GM12878 (cell line): ENCODE results near the gene MYB. TPM values are rescaled to one million over a fixed set of nuclear protein-coding genes. Genes with fewer than 3 reads are reported as not detected.

Experiments used
- ATAC-seq: fragments of 200-7000 bp; cut with Tn5 transposase; 3 replicates; pipeline ENCODE4 v1.9.1; 2020; ENCODE audit warnings: mild to moderate bottlenecking, moderate library complexity
- BruUV-seq: library from RNA; stranded (reverse); fragments of 400-500 nt; replicated peaks from 2 replicates; lab custom pipeline; 2021; lab: Mats Ljungman, UMichigan
- CTCF ChIA-PET: fragments of 300-600 bp; sonication (Branson Sonifier 250); formaldehyde crosslinking; extraction: SDS; loops from one replicate; lab custom pipeline; 2021; ENCODE audit warnings: inconsistent platforms; lab: Yijun Ruan, JAX
- POLR2A ChIA-PET: fragments of 350-600 bp; formaldehyde crosslinking; extraction: SDS; loops from one replicate; lab custom pipeline; 2021; ENCODE audit warnings: inconsistent platforms; lab: Charles Lee
- RAD21 ChIA-PET: fragments of 300-600 bp; sonication (Branson Sonifier 250); formaldehyde crosslinking; loops from one replicate; lab custom pipeline; 2023; ENCODE audit warnings: antibody characterized with exemption; ENCODE audit not compliant: unreplicated experiment; lab: Charles Lee
- SMC1A ChIA-PET: fragments of 300-600 bp; sonication (Branson Sonifier 250); formaldehyde crosslinking; loops from one replicate; lab custom pipeline; 2023; ENCODE audit not compliant: unreplicated experiment, uncharacterized antibody; lab: Charles Lee
- DNase-seq: peaks from one replicate; pipeline ENCODE4 v3.0.0-alpha.2; 2011; ENCODE audit warnings: low read depth, low spot score
- FAIRE-seq: peaks from 3 replicates; lab custom pipeline; 2011; peaks lifted over from hg19 to GRCh38; lab: Jason Lieb, UNC
- H2AFZ ChIP-seq: 2 replicates; pipeline ENCODE4 v1.6.0; 2011; ENCODE audit warnings: low read depth, low read length, control low read depth; ENCODE audit not compliant: control insufficient read depth
- H3K27ac ChIP-seq: 2 replicates; pipeline ENCODE4 v1.5.1; 2011; ENCODE audit warnings: control low read depth; ENCODE audit not compliant: control insufficient read depth, insufficient read depth
- H3K27me3 ChIP-seq, 2 experiments: replicated peaks in 1 of 2; 2 replicates each; pipeline versions ENCODE4 v1.6.0 to v1.6.1; 2011; ENCODE audit warnings: low read length in 1 of 2; ENCODE audit not compliant: control insufficient read depth in 2 of 2, insufficient read depth in 2 of 2
- H3K36me3 ChIP-seq, 2 experiments: 2 replicates each; pipeline ENCODE4 v1.5.1; 2011; ENCODE audit warnings: low read length in 1 of 2; ENCODE audit not compliant: control insufficient read depth in 2 of 2, insufficient read depth in 2 of 2
- H3K4me1 ChIP-seq: 2 replicates; pipeline ENCODE4 v1.6.1; 2011; ENCODE audit warnings: mild to moderate bottlenecking, low read length, moderate library complexity, mixed read lengths; ENCODE audit not compliant: control insufficient read depth, insufficient read depth
- H3K4me2 ChIP-seq: 2 replicates; pipeline ENCODE4 v1.6.0; 2011; ENCODE audit warnings: control low read depth; ENCODE audit not compliant: control insufficient read depth, insufficient read depth
- H3K4me3 ChIP-seq: fragments of 200-600 bp; sonication (generic); 2 replicates; pipeline ENCODE4 v1.5.1; 2016
- H3K79me2 ChIP-seq: 2 replicates; pipeline ENCODE4 v1.6.0; 2011; ENCODE audit warnings: low read length; ENCODE audit not compliant: control insufficient read depth, insufficient read depth
- H3K9ac ChIP-seq: 2 replicates; pipeline ENCODE4 v1.8.0; 2011; ENCODE audit warnings: low read length, control low read depth, mixed read lengths; ENCODE audit not compliant: control insufficient read depth, insufficient read depth
- H3K9me3 ChIP-seq: replicated peaks from 3 replicates; pipeline ENCODE4 v1.5.1; 2011; ENCODE audit warnings: mild to moderate bottlenecking, low read length; ENCODE audit not compliant: control insufficient read depth, insufficient read depth
- H4K20me1 ChIP-seq: 2 replicates; pipeline ENCODE4 v1.6.0; 2011; ENCODE audit not compliant: control insufficient read depth, insufficient read depth
- BACH1 ChIP-seq: fragments of 450-650 bp; IDR thresholded peaks from 2 replicates; pipeline ENCODE4 v1.6.1; 2017; ENCODE audit warnings: mild to moderate bottlenecking, borderline replicate concordance
- BCL11A ChIP-seq: IDR thresholded peaks from 2 replicates; pipeline ENCODE4 v1.6.1; 2011; ENCODE audit warnings: low read depth, low read length
- CREB1 ChIP-seq: IDR thresholded peaks from 2 replicates; pipeline ENCODE4 v1.6.1; 2012; ENCODE audit warnings: low read depth, mild to moderate bottlenecking, inconsistent platforms
- EED ChIP-seq: sonication (generic); IDR thresholded peaks from 2 replicates; pipeline ENCODE4 v1.6.1; 2016; ENCODE audit warnings: antibody characterized with exemption, low read depth
- ETV6 ChIP-seq, 2 experiments: fragments of 450-650 bp in 1 of 2; IDR thresholded peaks in 1 of 2; conservative IDR thresholded peaks in 1 of 2; 2 replicates each; pipeline ENCODE4 v1.6.1; 2014; ENCODE audit warnings: antibody characterized with exemption in 1 of 2, borderline replicate concordance in 1 of 2, low read depth in 1 of 2, mild to moderate bottlenecking in 1 of 2, moderate library complexity in 1 of 2
- IKZF1 ChIP-seq: fragments of 450-650 bp; conservative IDR thresholded peaks from 2 replicates; pipeline ENCODE4 v1.6.1; 2017; ENCODE audit warnings: antibody characterized with exemption, mild to moderate bottlenecking
- MTA2 ChIP-seq: fragments of 450-650 bp; IDR thresholded peaks from 2 replicates; pipeline ENCODE4 v1.6.1; 2016; ENCODE audit warnings: low read depth, mild to moderate bottlenecking, moderate library complexity
- SIN3A ChIP-seq: IDR thresholded peaks from 2 replicates; pipeline ENCODE4 v1.6.1; 2012; ENCODE audit warnings: low read depth, low read length, improper control_type of control experiment
- SRF ChIP-seq, 2 experiments: IDR thresholded peaks; 2 replicates each; pipeline ENCODE4 v1.6.1; 2011; ENCODE audit warnings: low read depth in 2 of 2, low read length in 2 of 2, mild to moderate bottlenecking in 1 of 2, moderate library complexity in 1 of 2
- TCF12 ChIP-seq: IDR thresholded peaks from 2 replicates; pipeline ENCODE4 v1.6.1; 2011; ENCODE audit warnings: low read depth, mild to moderate bottlenecking, low read length
- YBX1 ChIP-seq: fragments of 450-650 bp; IDR thresholded peaks from 2 replicates; pipeline ENCODE4 v1.6.1; 2016; ENCODE audit warnings: antibody characterized with exemption
- ZNF622 ChIP-seq: fragments of 450-650 bp; IDR thresholded peaks from 2 replicates; pipeline ENCODE4 v1.6.1; 2017; ENCODE audit warnings: mild to moderate bottlenecking, inconsistent platforms
- in situ Hi-C: fragments of 300-500 bp; cut with MboI; formaldehyde crosslinking; loops from 9 replicates; pipeline ENCODE4 v1.14.3; 2018; ENCODE audit warnings: mixed read lengths
- intact Hi-C: fragments of 100-400 bp; cut with micrococcal nuclease; formaldehyde crosslinking; loops from one replicate; pipeline ENCODE4 v1.14.2; 2022; ENCODE audit not compliant: unreplicated experiment
- polyA plus RNA-seq, 11 experiments: library from polyadenylated mRNA; depleted of rRNA in 4 of 11; unstranded in 6 of 11; stranded (reverse) in 5 of 11; fragments of >200 nt; fragmentation: Nextera tagmentation in 4 of 11; fragmentation: Illumina TruSeq in 1 of 11; extraction: Ambion mirVana in 4 of 11; extraction: Trizol in 1 of 11; gene quantifications; 1 replicate in 1 of 11; 2 replicates in 10 of 11; pipeline versions ENCODE4 v1.2.1 to v1.2.3, GENCODE V29; 2011 to 2016; ENCODE audit warnings: inconsistent platforms in 2 of 11, missing spikeins in 2 of 11, low read depth in 1 of 11
- total RNA-seq, 4 experiments: library from RNA; depleted of rRNA in 3 of 4; stranded (reverse); fragments of >200 nt in 3 of 4; fragmentation: Illumina TruSeq in 1 of 4; extraction: Trizol in 1 of 4; gene quantifications; 2 replicates each; pipeline versions ENCODE4 v1.2.1 to v1.2.3, GENCODE V29; 2013 to 2021
- TF ChIP-seq, protein P1 (sequence below): fragments of 450-650 bp; IDR thresholded peaks from 2 replicates; pipeline ENCODE4 v1.6.1; 2018; ENCODE audit warnings: borderline replicate concordance, mild to moderate bottlenecking; ENCODE audit not compliant: partially characterized antibody
- TF ChIP-seq, protein P2 (sequence below): fragments of 450-650 bp; IDR thresholded peaks from 2 replicates; pipeline ENCODE4 v1.6.1; 2017; ENCODE audit warnings: mild to moderate bottlenecking, moderate library complexity
- TF ChIP-seq, protein P3 (sequence below): IDR thresholded peaks from 2 replicates; pipeline ENCODE4 v1.6.1; 2011; ENCODE audit warnings: mild to moderate bottlenecking, low read depth, low read length, moderate library complexity; ENCODE audit not compliant: insufficient replicate concordance
- TF ChIP-seq, protein P4 (sequence below): fragments of 450-650 bp; IDR thresholded peaks from 2 replicates; pipeline ENCODE4 v1.6.1; 2017; ENCODE audit warnings: borderline replicate concordance

MYB gene
- total and polyA plus RNA-seq, 10 of the 15 experiments (the other 5 are each of a cell fraction or from before 2014, with no cell fraction given): 7.0 to 29.8 (median 21.5) TPM

DNA sequence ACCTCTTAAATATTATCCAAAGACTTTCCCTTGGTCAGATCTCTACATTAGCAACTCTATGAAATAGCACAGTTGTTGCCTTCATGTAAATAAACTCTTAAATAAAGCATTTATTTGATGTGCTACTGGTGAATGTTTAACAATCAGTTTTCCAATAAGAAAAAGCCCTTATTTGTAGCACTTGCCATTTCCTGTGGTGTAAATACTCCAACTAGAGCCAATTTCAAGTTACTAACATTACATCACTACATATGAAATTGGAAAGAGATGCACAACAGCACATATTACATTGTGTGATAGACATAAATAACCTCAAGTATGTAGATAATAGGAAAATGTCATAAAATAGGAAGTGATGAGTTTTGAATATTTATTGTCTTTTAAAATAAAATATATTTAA, 5.0 kb upstream of the MYB start:
- H3K36me3 ChIP-seq: no peaks in the 10 kb centered on the region; a peak in 1 of 4 replicates
- no peaks in the 10 kb centered on the region for H3K9me3 ChIP-seq
- no TSS peak for BruUV-seq
- H3K9ac ChIP-seq: no peak overlapping the region
- DNase-seq: no peak
- H4K20me1 ChIP-seq: no peaks in the 10 kb centered on the region
- no peak overlapping the region for H3K4me3 ChIP-seq
- in situ Hi-C loops: no loop called here
- no peak for FAIRE-seq
- intact Hi-C loops: no loop called here
- H3K4me1 ChIP-seq: peaks cover 24% of the 10 kb centered on the region
- POLR2A ChIA-PET: interaction anchor here (1.9 to 5.3 kb wide), 2 partner anchors 9 to 12 kb away, joined by 14 to 52 read pairs; no protein-coding TSS in a partner anchor
- CTCF ChIA-PET: interaction anchor here (1.5 to 12.3 kb wide), 3 partner anchors 9 to 34 kb away, joined by 10 to 149 read pairs (median 128); no protein-coding TSS in a partner anchor
- no peak overlapping the region for H3K27ac ChIP-seq
- no peaks in the 10 kb centered on the region; the same call in 1 of the 2 replicates for H3K79me2 ChIP-seq
- no peaks in the 10 kb centered on the region for H3K27me3 ChIP-seq
- RAD21 ChIA-PET: interaction anchor here (2.0 kb wide), 1 partner anchor 13 kb away, joined by 14 read pairs; no protein-coding TSS in a partner anchor
- SMC1A ChIA-PET: interaction anchor here (0.9 to 12.3 kb wide), 6 partner anchors 8 to 91 kb away, joined by 3 to 133 read pairs (median 20); no protein-coding TSS in a partner anchor
- ATAC-seq: no peak
- no peak overlapping the region for H3K4me2 ChIP-seq
- H2AFZ ChIP-seq: no peak overlapping the region
- no peak for TF ChIP-seq IKZF1
- no peak for TF ChIP-seq ETV6 (conservative IDR thresholded peaks at IDR 0.05 in 1 of 2, IDR thresholded peaks at IDR 0.05 in 1 of 2; ENCODE audit: borderline replicate concordance in 1 of 2, low read depth in 1 of 2)
- TF ChIP-seq BCL11A: no peak
- TF ChIP-seq, protein P1, sequence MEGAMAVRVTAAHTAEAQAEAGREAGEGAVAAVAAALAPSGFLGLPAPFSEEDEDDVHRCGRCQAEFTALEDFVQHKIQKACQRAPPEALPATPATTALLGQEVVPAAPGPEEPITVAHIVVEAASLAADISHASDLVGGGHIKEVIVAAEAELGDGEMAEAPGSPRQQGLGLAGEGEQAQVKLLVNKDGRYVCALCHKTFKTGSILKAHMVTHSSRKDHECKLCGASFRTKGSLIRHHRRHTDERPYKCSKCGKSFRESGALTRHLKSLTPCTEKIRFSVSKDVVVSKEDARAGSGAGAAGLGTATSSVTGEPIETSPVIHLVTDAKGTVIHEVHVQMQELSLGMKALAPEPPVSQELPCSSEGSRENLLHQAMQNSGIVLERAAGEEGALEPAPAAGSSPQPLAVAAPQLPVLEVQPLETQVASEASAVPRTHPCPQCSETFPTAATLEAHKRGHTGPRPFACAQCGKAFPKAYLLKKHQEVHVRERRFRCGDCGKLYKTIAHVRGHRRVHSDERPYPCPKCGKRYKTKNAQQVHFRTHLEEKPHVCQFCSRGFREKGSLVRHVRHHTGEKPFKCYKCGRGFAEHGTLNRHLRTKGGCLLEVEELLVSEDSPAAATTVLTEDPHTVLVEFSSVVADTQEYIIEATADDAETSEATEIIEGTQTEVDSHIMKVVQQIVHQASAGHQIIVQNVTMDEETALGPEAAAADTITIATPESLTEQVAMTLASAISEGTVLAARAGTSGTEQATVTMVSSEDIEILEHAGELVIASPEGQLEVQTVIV: no peak
- TF ChIP-seq, protein P2, sequence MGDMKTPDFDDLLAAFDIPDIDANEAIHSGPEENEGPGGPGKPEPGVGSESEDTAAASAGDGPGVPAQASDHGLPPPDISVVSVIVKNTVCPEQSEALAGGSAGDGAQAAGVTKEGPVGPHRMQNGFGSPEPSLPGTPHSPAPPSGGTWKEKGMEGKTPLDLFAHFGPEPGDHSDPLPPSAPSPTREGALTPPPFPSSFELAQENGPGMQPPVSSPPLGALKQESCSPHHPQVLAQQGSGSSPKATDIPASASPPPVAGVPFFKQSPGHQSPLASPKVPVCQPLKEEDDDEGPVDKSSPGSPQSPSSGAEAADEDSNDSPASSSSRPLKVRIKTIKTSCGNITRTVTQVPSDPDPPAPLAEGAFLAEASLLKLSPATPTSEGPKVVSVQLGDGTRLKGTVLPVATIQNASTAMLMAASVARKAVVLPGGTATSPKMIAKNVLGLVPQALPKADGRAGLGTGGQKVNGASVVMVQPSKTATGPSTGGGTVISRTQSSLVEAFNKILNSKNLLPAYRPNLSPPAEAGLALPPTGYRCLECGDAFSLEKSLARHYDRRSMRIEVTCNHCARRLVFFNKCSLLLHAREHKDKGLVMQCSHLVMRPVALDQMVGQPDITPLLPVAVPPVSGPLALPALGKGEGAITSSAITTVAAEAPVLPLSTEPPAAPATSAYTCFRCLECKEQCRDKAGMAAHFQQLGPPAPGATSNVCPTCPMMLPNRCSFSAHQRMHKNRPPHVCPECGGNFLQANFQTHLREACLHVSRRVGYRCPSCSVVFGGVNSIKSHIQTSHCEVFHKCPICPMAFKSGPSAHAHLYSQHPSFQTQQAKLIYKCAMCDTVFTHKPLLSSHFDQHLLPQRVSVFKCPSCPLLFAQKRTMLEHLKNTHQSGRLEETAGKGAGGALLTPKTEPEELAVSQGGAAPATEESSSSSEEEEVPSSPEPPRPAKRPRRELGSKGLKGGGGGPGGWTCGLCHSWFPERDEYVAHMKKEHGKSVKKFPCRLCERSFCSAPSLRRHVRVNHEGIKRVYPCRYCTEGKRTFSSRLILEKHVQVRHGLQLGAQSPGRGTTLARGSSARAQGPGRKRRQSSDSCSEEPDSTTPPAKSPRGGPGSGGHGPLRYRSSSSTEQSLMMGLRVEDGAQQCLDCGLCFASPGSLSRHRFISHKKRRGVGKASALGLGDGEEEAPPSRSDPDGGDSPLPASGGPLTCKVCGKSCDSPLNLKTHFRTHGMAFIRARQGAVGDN: no peak
- no peak for TF ChIP-seq CREB1
- TF ChIP-seq SIN3A: no peak
- no peak for TF ChIP-seq MTA2
- no peak for TF ChIP-seq EED
- no peak for TF ChIP-seq YBX1
- TF ChIP-seq, protein P3, sequence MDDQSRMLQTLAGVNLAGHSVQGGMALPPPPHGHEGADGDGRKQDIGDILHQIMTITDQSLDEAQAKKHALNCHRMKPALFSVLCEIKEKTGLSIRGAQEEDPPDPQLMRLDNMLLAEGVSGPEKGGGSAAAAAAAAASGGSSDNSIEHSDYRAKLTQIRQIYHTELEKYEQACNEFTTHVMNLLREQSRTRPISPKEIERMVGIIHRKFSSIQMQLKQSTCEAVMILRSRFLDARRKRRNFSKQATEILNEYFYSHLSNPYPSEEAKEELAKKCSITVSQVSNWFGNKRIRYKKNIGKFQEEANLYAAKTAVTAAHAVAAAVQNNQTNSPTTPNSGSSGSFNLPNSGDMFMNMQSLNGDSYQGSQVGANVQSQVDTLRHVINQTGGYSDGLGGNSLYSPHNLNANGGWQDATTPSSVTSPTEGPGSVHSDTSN: no peak
- TF ChIP-seq TCF12: no peak
- TF ChIP-seq ZNF622: no peak
- no peak for TF ChIP-seq BACH1
- TF ChIP-seq, protein P4, sequence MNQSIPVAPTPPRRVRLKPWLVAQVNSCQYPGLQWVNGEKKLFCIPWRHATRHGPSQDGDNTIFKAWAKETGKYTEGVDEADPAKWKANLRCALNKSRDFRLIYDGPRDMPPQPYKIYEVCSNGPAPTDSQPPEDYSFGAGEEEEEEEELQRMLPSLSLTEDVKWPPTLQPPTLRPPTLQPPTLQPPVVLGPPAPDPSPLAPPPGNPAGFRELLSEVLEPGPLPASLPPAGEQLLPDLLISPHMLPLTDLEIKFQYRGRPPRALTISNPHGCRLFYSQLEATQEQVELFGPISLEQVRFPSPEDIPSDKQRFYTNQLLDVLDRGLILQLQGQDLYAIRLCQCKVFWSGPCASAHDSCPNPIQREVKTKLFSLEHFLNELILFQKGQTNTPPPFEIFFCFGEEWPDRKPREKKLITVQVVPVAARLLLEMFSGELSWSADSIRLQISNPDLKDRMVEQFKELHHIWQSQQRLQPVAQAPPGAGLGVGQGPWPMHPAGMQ: no peak
- TF ChIP-seq SRF (IDR thresholded peaks at IDR 0.05; ENCODE audit: low read depth in 2 of 2, low read length in 2 of 2): no peak
